Neutrophil (primary cell): ENCODE data around the gene ANTKMT.

Experiments used
- H3K27ac ChIP-seq: fragments of 200-600 bp; sonication (generic); 2 replicates; pipeline ENCODE4 v1.5.1; 2016; ENCODE audit warnings: mild to moderate bottlenecking, moderate library complexity
- H3K27me3 ChIP-seq: fragments of 200-600 bp; sonication (generic); 2 replicates; pipeline ENCODE4 v1.6.0; 2016; ENCODE audit warnings: mild to moderate bottlenecking
- H3K36me3 ChIP-seq: fragments of 200-600 bp; sonication (generic); 2 replicates; pipeline ENCODE4 v1.5.1; 2017
- H3K4me1 ChIP-seq, 2 experiments: fragments of 200-600 bp in 1 of 2; sonication (generic) in 1 of 2; 1 replicate in 1 of 2; 2 replicates in 1 of 2; pipeline versions ENCODE4 v1.5.1 to v1.6.1; 2013 to 2016; ENCODE audit warnings: low read depth in 1 of 2, low read length in 1 of 2, mild to moderate bottlenecking in 1 of 2, moderate library complexity in 1 of 2; ENCODE audit not compliant: control insufficient read depth in 1 of 2, insufficient read depth in 1 of 2
- H3K4me3 ChIP-seq, 2 experiments: fragments of 200-600 bp in 1 of 2; sonication (generic) in 1 of 2; 1 replicate in 1 of 2; 2 replicates in 1 of 2; pipeline ENCODE4 v1.5.1; 2013 to 2016; ENCODE audit warnings: low read depth in 1 of 2, low read length in 1 of 2, mild to moderate bottlenecking in 1 of 2, moderate library complexity in 1 of 2
- H3K9me3 ChIP-seq: fragments of 200-600 bp; sonication (generic); 2 replicates; pipeline ENCODE4 v1.5.1; 2016
- TF ChIP-seq, protein P1 (sequence below): fragments of 200-600 bp; sonication (generic); IDR thresholded peaks from 2 replicates; pipeline ENCODE4 v1.5.1; 2016; ENCODE audit warnings: antibody characterized with exemption

Gene ANTKMT

DNA sequence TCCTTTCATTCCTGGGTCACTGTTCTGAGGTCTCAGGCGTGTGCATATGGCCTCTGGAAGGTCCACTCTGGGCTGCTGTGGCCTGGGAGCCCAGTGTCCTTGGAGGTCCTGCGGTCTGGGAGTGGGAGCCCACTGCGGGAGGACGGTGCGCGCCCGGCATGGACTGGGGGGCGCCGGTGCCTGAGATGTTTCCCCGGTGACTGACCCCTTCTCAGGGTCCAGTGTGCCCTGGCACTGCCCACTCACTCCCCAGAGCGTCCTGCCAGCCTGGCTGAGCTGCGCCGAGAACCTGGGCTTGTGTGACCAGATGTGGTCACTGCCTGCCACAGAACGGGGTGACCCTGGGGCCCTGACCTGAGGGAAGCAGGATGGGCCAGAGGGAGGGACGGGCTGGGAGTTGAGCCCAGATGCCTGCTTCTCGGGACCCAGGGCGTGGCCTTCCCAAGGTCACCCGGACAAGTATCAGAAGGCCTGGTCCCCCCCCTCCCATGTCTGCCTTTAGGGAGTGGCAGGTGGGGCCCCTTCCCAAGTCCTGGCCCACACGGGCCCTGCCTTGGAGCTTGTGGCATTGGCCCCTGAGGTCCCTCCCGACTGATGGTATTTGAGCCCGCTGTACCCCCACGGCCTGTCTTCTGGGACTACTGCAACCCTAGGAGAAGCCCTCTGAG, 46.6 kb upstream of the ANTKMT start:
- peaks cover 11 to 35% of the 10 kb centered on the region in 2 experiments for H3K4me1 ChIP-seq
- TF ChIP-seq, protein P1, sequence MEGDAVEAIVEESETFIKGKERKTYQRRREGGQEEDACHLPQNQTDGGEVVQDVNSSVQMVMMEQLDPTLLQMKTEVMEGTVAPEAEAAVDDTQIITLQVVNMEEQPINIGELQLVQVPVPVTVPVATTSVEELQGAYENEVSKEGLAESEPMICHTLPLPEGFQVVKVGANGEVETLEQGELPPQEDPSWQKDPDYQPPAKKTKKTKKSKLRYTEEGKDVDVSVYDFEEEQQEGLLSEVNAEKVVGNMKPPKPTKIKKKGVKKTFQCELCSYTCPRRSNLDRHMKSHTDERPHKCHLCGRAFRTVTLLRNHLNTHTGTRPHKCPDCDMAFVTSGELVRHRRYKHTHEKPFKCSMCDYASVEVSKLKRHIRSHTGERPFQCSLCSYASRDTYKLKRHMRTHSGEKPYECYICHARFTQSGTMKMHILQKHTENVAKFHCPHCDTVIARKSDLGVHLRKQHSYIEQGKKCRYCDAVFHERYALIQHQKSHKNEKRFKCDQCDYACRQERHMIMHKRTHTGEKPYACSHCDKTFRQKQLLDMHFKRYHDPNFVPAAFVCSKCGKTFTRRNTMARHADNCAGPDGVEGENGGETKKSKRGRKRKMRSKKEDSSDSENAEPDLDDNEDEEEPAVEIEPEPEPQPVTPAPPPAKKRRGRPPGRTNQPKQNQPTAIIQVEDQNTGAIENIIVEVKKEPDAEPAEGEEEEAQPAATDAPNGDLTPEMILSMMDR: no peak
- H3K9me3 ChIP-seq: no peaks in the 10 kb centered on the region
- H3K27me3 ChIP-seq: peaks cover 44% of the 10 kb centered on the region
- no peak overlapping the region for H3K4me3 ChIP-seq
- peaks cover 54% of the 10 kb centered on the region for H3K36me3 ChIP-seq
- H3K27ac ChIP-seq: no peak overlapping the region

DNA sequence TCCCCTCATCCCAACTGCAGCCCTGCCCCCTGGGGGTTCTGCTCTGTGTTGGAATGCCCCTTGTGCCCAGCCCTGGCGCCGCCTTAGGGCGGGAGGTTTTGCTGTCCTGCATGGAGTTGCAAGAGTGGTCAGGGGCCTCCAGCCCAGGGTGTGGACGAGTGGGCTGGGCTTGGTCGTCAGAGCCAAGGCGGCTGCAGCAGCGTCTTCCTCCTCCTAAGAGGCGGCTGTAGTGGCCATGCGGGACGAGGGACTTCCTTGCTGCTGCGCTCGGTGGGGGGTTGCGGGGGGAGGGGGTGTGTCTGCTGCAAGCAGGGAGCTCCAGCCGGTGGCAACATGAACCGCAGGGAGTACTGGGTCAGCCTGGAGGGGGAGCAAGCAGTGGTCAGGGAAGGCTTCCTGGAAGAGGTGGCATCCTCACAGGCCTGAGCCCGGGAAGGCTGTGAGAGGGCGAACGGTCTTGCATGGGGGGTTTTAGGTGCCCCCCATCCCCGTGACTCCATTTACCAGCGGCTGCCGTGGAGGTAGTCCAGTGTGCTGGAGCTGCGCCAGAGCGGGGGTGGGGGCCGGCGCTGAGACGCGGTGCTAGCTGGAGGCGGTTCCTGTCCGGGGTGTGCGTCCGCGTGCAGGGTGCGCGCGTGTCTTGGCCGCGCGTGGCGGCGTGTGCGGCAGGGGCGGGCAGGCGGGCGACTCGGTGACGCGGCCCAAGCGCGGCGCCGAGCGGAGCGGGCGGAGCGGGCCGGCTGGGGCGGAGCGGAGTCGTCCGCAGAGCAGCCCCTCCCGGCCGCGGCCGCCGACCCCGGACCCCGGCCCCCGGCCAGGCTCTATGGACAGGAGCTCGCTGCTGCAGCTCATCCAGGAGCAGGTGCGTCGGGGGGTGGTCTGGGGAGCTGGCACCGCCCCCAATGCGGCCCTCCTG, 45.7 kb upstream of the ANTKMT start, which contains the start of gene RHBDL1:
RHBDL1 (plus strand) TSS at position 704 of the 916 bp plus-strand sequence; CDS start at position 824, 120 bp downstream.
- no peak within 1 kb of the TSS for H3K4me3 ChIP-seq

DNA sequence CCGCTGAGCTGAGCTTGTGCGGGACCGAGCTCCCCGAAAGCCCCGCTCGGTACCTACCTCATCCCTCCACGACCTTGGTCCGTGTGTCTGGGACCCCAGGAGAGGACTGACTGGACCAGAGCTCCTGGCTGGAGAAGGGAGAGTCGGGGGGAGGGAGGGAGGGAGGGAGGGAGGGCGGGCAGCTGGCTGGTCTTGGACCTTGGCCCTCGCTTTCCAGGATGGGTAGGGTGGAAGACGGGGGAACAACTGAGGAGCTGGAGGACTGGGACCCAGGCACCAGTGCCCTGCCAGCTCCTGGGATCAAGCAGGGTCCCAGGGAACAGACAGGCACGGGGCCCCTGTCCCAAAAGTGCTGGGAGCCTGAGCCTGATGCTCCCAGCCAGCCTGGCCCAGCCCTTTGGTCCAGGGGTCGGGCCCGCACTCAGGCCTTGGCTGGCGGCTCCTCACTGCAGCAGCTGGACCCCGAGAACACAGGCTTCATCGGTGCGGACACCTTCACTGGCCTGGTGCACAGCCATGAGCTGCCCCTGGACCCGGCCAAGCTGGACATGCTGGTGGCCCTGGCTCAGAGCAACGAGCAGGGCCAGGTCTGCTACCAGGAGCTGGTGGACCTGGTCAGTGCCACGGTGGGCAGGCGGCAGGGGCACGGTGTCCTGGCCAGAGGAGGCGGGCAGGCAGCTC, 44.9 kb upstream of the ANTKMT start:
- Histone ChIP-seq H3K4me3 (no peak overlapping the region), H3K27me3 (peaks cover 44% of the 10 kb centered on the region), H3K36me3 (peaks cover 37% of the 10 kb centered on the region), H3K9me3 (no peaks in the 10 kb centered on the region), H3K27ac (no peak overlapping the region), H3K4me1 (peaks cover 17 to 46% of the 10 kb centered on the region in 2 experiments)
- TF ChIP-seq, protein P1: no peak

More for the DNA sequence above, 45.7 kb upstream of the ANTKMT start, which contains the start of gene RHBDL1:
- H3K9me3 ChIP-seq: no peaks in the 10 kb centered on the region
- H3K27me3 ChIP-seq: peaks cover 44% of the 10 kb centered on the region
- H3K27ac ChIP-seq: no peak within 1 kb of the TSS
- H3K36me3 ChIP-seq: peaks cover 45% of the 10 kb centered on the region
- TF ChIP-seq, protein P1: no peak
- peaks cover 11 to 41% of the 10 kb centered on the region in 2 experiments for H3K4me1 ChIP-seq

DNA sequence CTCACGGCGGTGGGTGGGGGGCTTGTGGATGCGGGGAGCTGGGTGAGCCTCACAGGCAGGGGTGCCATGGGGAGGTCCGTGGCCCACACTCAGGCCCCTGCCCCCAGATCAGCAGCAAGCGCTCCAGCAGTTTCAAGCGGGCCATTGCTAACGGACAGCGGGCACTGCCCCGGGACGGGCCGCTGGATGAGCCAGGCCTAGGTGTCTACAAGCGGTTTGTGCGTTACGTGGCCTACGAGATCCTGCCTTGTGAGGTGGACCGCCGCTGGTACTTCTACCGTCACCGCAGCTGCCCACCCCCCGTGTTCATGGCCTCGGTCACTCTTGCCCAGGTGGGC, 44.4 kb upstream of the ANTKMT start:
- H3K4me3 ChIP-seq: no peak overlapping the region
- no peaks in the 10 kb centered on the region for H3K9me3 ChIP-seq
- H3K4me1 ChIP-seq: peaks cover 22 to 51% of the 10 kb centered on the region in 2 experiments
- no peak overlapping the region for H3K27ac ChIP-seq
- peaks cover 44% of the 10 kb centered on the region for H3K27me3 ChIP-seq
- peaks cover 32% of the 10 kb centered on the region for H3K36me3 ChIP-seq
- TF ChIP-seq, protein P1: no peak

DNA sequence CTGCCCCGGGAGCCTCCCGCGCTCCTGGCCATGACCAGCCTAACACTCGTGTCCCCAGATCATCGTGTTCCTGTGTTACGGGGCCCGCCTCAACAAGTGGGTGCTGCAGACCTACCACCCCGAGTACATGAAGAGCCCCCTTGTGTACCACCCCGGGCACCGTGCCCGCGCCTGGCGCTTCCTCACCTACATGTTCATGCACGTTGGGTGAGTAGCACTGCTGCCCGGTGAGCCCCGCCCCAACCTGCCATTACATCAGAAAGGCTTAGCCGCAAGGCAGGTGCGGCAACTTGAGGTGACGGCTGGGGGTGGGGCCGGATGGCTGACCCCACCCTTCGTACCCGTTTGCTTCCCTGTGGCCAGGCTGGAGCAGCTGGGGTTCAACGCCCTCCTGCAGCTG, 44.0 kb upstream of the ANTKMT start:
- Histone ChIP-seq H3K27me3 (peaks cover 44% of the 10 kb centered on the region), H3K4me1 (peaks cover 26 to 54% of the 10 kb centered on the region in 2 experiments), H3K36me3 (peaks cover 32% of the 10 kb centered on the region), H3K9me3 (no peaks in the 10 kb centered on the region), H3K4me3 (no peak overlapping the region), H3K27ac (no peak overlapping the region)
- TF ChIP-seq, protein P1: no peak
